K562 (cell line): ENCODE results near the gene DTX4. TPM values are rescaled to one million over a fixed set of nuclear protein-coding genes. Genes with fewer than 3 reads are reported as not detected.

ENCODE experiments used
- HCFC1 ChIP-seq: IDR thresholded peaks from 2 replicates; pipeline ENCODE4 v1.6.1; 2012; ENCODE audit warnings: low read depth, low read length, improper control_type of control experiment
- JUN ChIP-seq, 2 experiments: sonication (generic) in 1 of 2; formaldehyde crosslinking in 1 of 2; IDR thresholded peaks; 2 replicates each; pipeline versions ENCODE4 v1.6.1 to v1.8.0; 2012 to 2022; ENCODE audit warnings: borderline replicate concordance in 2 of 2, mild to moderate bottlenecking in 2 of 2, improper control_type of control experiment in 1 of 2, low read depth in 1 of 2, low read length in 1 of 2, missing genetic modification reagents in 1 of 2
- LCOR ChIP-seq: sonication (generic); formaldehyde crosslinking; IDR thresholded peaks from 2 replicates; pipeline ENCODE4 v1.8.0; 2022; ENCODE audit warnings: mild to moderate bottlenecking, missing genetic modification reagents
- MEIS2 ChIP-seq: fragments of 450-650 bp; IDR thresholded peaks from 2 replicates; pipeline ENCODE4 v1.6.1; 2014; ENCODE audit warnings: mild to moderate bottlenecking; ENCODE audit not compliant: partially characterized antibody
- NR2C2 ChIP-seq, 2 experiments: fragments of 200-800 bp in 1 of 2; sonication (Bioruptor generic) in 1 of 2; sonication (generic) in 1 of 2; formaldehyde crosslinking in 1 of 2; IDR thresholded peaks; 2 replicates each; pipeline versions ENCODE4 v1.6.1 to v1.8.0; 2016 to 2022; ENCODE audit warnings: mild to moderate bottlenecking in 1 of 2, missing compliant biosample characterization in 1 of 2, missing genetic modification characterization in 1 of 2, missing genetic modification reagents in 1 of 2
- POLR2G ChIP-seq: fragments of 200-400 bp; formaldehyde crosslinking; IDR thresholded peaks from 2 replicates; pipeline ENCODE4 v1.6.1; 2017; ENCODE audit warnings: low read depth, mild to moderate bottlenecking, antibody characterized with exemption, low read length, moderate library complexity
- PURB ChIP-seq: sonication (generic); formaldehyde crosslinking; IDR thresholded peaks from 2 replicates; pipeline ENCODE4 v1.9.0; 2021; ENCODE audit warnings: low read depth, mild to moderate bottlenecking, missing genetic modification reagents
- SETDB1 ChIP-seq: IDR thresholded peaks from one replicate; pipeline ENCODE4 v1.6.1; 2012; ENCODE audit warnings: low read length, control low read depth, inconsistent platforms
- SRSF7 ChIP-seq: fragments of 200-400 bp; formaldehyde crosslinking; optimal IDR thresholded peaks from 2 replicates; pipeline ENCODE3; 2017; ENCODE audit warnings: mild to moderate bottlenecking, low read depth, low read length
- STAG1 ChIP-seq: sonication (generic); formaldehyde crosslinking; IDR thresholded peaks from 2 replicates; pipeline ENCODE4 v1.5.0; 2020; ENCODE audit warnings: missing genetic modification reagents, borderline replicate concordance
- ZBTB7A ChIP-seq: IDR thresholded peaks from 2 replicates; pipeline ENCODE4 v1.6.1; 2011; ENCODE audit warnings: low read depth, mild to moderate bottlenecking, low read length, moderate library complexity, borderline replicate concordance; ENCODE audit not compliant: control insufficient read depth
- ZNF133 ChIP-seq: fragments of 250-450 bp; sonication (Bioruptor Pico); IDR thresholded peaks from 2 replicates; pipeline ENCODE4 v1.4.0; 2020; ENCODE audit warnings: mild to moderate bottlenecking
- ZNF134 ChIP-seq: fragments of 250-450 bp; sonication (Bioruptor Pico); conservative IDR thresholded peaks from 2 replicates; pipeline ENCODE4 v1.4.0; 2020
- polyA plus RNA-seq, 8 experiments: library from polyadenylated mRNA; depleted of rRNA in 4 of 8; stranded (reverse) in 5 of 8; unstranded in 3 of 8; fragments of >200 nt; fragmentation: Nextera tagmentation in 2 of 8; fragmentation: Illumina TruSeq in 1 of 8; extraction: Ambion mirVana in 2 of 8; extraction: Trizol in 1 of 8; gene quantifications; 2 replicates each; pipeline versions ENCODE4 v1.2.1 to v1.2.3, GENCODE V29; 2011 to 2014; ENCODE audit warnings: inconsistent platforms in 1 of 8, missing spikeins in 1 of 8
- total RNA-seq, 7 experiments: library from RNA; depleted of rRNA in 6 of 7; stranded (reverse); fragments of >200 nt in 6 of 7; fragmentation: Illumina TruSeq in 2 of 7; extraction: Trizol in 2 of 7; gene quantifications; 2 replicates each; pipeline versions ENCODE4 v1.2.1 to v1.2.3, GENCODE V29; 2011 to 2021; ENCODE audit warnings: low replicate concordance in 1 of 7
- TF ChIP-seq, protein P1 (sequence below): sonication (generic); formaldehyde crosslinking; IDR thresholded peaks from 2 replicates; pipeline ENCODE4 v1.8.1; 2022; ENCODE audit warnings: missing genetic modification reagents
- TF ChIP-seq, protein P2 (sequence below): fragments of 250-450 bp; sonication (Bioruptor Pico); IDR thresholded peaks from 2 replicates; pipeline ENCODE4 v1.5.0; 2020; ENCODE audit warnings: mild to moderate bottlenecking
- TF ChIP-seq, protein P3 (sequence below): fragments of 450-650 bp; conservative IDR thresholded peaks from 2 replicates; pipeline ENCODE4 v1.6.1; 2016; ENCODE audit warnings: missing genetic modification characterization, low read depth, mild to moderate bottlenecking, missing compliant biosample characterization, moderate library complexity
- TF ChIP-seq, protein P4 (sequence below): sonication (generic); formaldehyde crosslinking; IDR thresholded peaks from 2 replicates; pipeline ENCODE4 v1.8.1; 2023; ENCODE audit warnings: mild to moderate bottlenecking, missing genetic modification reagents
- TF ChIP-seq, protein P5 (sequence below): fragments of 200-800 bp; sonication (Bioruptor generic); IDR thresholded peaks from 2 replicates; pipeline ENCODE4 v1.6.1; 2017; ENCODE audit warnings: missing genetic modification characterization, missing compliant biosample characterization

Gene DTX4
- total and polyA plus RNA-seq, 9 of the 15 experiments (the other 6 are each of a cell fraction or from before 2014, with no cell fraction given), result 0.03 to 0.47 (median 0.04) TPM; not detected in 4

DNA sequence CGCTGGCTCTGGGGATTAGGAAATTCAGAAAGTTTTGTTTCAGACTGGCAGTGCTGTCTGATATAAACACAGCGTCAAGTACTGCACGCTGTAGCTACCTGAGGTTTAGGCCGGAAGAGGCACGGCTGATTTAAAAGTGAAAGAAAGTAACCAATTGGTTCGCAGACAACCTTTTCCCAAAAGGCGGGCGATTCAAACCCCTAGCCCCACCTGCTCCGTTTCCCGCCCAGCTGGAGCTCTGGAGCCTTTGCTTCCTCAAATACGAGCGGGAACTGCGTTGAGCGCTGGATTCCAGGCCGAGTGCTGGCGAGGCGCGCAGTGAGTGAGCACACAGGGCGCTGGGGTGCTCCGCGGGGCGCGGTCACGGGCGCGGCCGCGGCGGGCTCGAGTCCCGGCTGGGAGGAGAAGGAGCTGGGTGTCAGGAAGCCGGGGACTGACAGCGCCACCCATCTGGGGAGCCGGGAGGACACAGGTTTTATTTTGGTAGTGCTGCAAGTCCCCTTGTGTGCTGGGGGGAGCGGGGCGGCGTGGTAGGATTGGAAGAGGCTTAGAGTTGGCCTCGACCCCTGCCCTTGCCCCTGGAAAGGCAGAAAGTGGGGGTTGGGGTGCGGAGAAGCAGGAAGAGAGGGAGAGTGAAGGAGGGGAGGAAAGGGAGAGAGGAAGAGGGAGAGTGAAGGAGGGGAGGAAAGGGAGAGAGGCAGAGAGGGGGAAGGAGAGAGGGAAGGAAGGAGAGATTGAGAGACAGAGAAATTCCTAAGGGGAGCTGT, 27.2 kb upstream of the DTX4 start (continued):
- TF ChIP-seq, protein P1, sequence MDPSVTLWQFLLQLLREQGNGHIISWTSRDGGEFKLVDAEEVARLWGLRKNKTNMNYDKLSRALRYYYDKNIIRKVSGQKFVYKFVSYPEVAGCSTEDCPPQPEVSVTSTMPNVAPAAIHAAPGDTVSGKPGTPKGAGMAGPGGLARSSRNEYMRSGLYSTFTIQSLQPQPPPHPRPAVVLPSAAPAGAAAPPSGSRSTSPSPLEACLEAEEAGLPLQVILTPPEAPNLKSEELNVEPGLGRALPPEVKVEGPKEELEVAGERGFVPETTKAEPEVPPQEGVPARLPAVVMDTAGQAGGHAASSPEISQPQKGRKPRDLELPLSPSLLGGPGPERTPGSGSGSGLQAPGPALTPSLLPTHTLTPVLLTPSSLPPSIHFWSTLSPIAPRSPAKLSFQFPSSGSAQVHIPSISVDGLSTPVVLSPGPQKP, result no peak
- TF ChIP-seq MEIS2 (peak; percentile 26), SRSF7 (no peak), LCOR (CRISPR knock-in tag) (peak; percentile 100), SETDB1 (no peak), NR2C2 (CRISPR knock-in tag; IDR thresholded peaks at IDR 0.05) (peak; percentile 89), NR2C2 (tag; IDR thresholded peaks at IDR 0.05) (peak; percentile 45), ZBTB7A (no peak), POLR2G (peak; percentile 92), HCFC1 (peak; percentile 30; the same call in 1 of the 2 replicates), STAG1 (peak; percentile 55; the same call in 1 of the 2 replicates), JUN (IDR thresholded peaks at IDR 0.05; ENCODE audit: borderline replicate concordance, low read depth, low read length) (no peak; the same call in 1 of the 2 replicates), JUN (CRISPR knock-in tag; IDR thresholded peaks at IDR 0.05; ENCODE audit: borderline replicate concordance) (peak; percentile 94; the same call in 1 of the 2 replicates), ZNF134 (CRISPR knock-in tag) (0 out of 2 replicates have a peak, but pooled peaks have one; percentile 22), ZNF133 (CRISPR knock-in tag) (no peak), PURB (CRISPR knock-in tag) (no peak)
- TF ChIP-seq, protein P2, sequence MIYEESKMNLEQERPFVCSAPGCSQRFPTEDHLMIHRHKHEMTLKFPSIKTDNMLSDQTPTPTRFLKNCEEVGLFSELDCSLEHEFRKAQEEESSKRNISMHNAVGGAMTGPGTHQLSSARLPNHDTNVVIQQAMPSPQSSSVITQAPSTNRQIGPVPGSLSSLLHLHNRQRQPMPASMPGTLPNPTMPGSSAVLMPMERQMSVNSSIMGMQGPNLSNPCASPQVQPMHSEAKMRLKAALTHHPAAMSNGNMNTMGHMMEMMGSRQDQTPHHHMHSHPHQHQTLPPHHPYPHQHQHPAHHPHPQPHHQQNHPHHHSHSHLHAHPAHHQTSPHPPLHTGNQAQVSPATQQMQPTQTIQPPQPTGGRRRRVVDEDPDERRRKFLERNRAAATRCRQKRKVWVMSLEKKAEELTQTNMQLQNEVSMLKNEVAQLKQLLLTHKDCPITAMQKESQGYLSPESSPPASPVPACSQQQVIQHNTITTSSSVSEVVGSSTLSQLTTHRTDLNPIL (CRISPR knock-in tag), result no peak
- TF ChIP-seq, protein P3, sequence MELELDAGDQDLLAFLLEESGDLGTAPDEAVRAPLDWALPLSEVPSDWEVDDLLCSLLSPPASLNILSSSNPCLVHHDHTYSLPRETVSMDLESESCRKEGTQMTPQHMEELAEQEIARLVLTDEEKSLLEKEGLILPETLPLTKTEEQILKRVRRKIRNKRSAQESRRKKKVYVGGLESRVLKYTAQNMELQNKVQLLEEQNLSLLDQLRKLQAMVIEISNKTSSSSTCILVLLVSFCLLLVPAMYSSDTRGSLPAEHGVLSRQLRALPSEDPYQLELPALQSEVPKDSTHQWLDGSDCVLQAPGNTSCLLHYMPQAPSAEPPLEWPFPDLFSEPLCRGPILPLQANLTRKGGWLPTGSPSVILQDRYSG (tag), result peak; percentile 36; the same call in 1 of the 2 replicates
- TF ChIP-seq, protein P4, sequence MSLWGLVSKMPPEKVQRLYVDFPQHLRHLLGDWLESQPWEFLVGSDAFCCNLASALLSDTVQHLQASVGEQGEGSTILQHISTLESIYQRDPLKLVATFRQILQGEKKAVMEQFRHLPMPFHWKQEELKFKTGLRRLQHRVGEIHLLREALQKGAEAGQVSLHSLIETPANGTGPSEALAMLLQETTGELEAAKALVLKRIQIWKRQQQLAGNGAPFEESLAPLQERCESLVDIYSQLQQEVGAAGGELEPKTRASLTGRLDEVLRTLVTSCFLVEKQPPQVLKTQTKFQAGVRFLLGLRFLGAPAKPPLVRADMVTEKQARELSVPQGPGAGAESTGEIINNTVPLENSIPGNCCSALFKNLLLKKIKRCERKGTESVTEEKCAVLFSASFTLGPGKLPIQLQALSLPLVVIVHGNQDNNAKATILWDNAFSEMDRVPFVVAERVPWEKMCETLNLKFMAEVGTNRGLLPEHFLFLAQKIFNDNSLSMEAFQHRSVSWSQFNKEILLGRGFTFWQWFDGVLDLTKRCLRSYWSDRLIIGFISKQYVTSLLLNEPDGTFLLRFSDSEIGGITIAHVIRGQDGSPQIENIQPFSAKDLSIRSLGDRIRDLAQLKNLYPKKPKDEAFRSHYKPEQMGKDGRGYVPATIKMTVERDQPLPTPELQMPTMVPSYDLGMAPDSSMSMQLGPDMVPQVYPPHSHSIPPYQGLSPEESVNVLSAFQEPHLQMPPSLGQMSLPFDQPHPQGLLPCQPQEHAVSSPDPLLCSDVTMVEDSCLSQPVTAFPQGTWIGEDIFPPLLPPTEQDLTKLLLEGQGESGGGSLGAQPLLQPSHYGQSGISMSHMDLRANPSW (CRISPR knock-in tag), result peak; percentile 92; the same call in 1 of the 2 replicates
- TF ChIP-seq, protein P5, sequence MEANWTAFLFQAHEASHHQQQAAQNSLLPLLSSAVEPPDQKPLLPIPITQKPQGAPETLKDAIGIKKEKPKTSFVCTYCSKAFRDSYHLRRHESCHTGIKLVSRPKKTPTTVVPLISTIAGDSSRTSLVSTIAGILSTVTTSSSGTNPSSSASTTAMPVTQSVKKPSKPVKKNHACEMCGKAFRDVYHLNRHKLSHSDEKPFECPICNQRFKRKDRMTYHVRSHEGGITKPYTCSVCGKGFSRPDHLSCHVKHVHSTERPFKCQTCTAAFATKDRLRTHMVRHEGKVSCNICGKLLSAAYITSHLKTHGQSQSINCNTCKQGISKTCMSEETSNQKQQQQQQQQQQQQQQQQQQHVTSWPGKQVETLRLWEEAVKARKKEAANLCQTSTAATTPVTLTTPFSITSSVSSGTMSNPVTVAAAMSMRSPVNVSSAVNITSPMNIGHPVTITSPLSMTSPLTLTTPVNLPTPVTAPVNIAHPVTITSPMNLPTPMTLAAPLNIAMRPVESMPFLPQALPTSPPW (CRISPR knock-in tag), result peak; percentile 61
